Heart left ventricle (tissue), 13 donors: ENCODE results near the gene CABP4.

ENCODE experiments used
- CTCF ChIP-seq, 12 donors: fragments of 200-600 bp; sonication (generic) in 4 of 12; IDR thresholded peaks; one replicate each; pipeline versions ENCODE4 v1.5.0 to v1.8.0; 2018 to 2022; ENCODE audit warnings: antibody characterized with exemption in 12 of 12, mild to moderate bottlenecking in 5 of 12
- POLR2A ChIP-seq, 2 donors: fragments of 450-650 bp; IDR thresholded peaks; one replicate each; pipeline ENCODE4 v1.6.1; 2017; ENCODE audit warnings: antibody characterized with exemption in 2 of 2, mild to moderate bottlenecking in 2 of 2, moderate library complexity in 2 of 2
- donor health status: ischemic (EF 13 %, LVEDD 7.1; RV severe dilation, severe dysfunction).
- donor health status: DM: no; HTN: yes; CAD: no.
- donor health status: DM: no; HTN: no; CAD: no.
- donor health status: ischemic (EF 25% LVEDD 6.9; RV normal size, moderate dysfunction).
- donor health status: ischemic (EF 25% LVEDD 5.7; RV mildly dilated, moderate dysfunction).
- donor health status: ischemic (EF 35%, LVEDD 5.7; RV mildly dilated, moderate dysfunction).
- donor health status: nonischemic (EF 11% LVEDD 7.7; RV severe dilation, severe dysfunction).
- donor health status: DM: yes; HTN: yes; CAD: no.
- donor health status: PGD.
- donor health status: ischemic (EF 29% LVEDD 5.4; RV normal size, mild dysfunction).
- donor health status: nonischemic (EF 23%, LVEDD 6.1; RV moderate dilation, normal function).

- TF ChIP-seq CTCF (IDR thresholded peaks at IDR 0.05) (no peak), POLR2A (IDR thresholded peaks at IDR 0.05) (no peak)
These were observed 35.5 kb downstream of the CABP4 start for GRCh38 chr11:67490727-67491065.
